ENCODE measurements around the gene SSH3.

GRCh38 chr11:67306769-67307544 lies 3.6 kb downstream of the SSH3 start:
- no peak for TF ChIP-seq CTCF (IDR thresholded peaks at IDR 0.05)
- no peak for TF ChIP-seq POLR2A (IDR thresholded peaks at IDR 0.05)
